ENCODE data around the gene B3GNT9.

DNA sequence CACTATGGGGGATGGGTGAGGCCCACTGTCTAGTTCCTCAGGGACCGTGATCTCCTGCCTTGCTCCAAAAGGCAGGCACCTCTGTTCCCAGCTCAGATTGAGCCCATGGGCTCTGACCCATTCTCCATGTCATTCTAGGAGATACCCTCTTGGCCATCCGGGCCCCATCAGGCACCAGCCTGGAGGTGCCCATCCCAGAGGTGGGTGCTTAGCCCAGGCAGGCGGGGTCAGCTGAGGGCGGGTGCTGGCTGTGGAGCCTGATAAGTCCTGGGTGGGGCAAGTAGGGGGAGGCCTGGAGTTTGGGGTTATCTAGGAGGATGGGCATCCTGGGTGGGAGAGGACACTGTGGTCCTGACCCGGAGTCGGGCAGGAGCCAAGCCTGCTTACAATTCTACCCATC lies 43.5 kb upstream of the B3GNT9 start:
- TF ChIP-seq CTCF (IDR thresholded peaks at IDR 0.05): no peak
- no peak for TF ChIP-seq ZFX (IDR thresholded peaks at IDR 0.05; ENCODE audit: borderline replicate concordance)

All from 22Rv1 (cell line).